Ascending aorta (tissue), 2 donors: ENCODE data around the gene OGA. TPM values are rescaled to one million over a fixed set of nuclear protein-coding genes. Genes with fewer than 3 reads are reported as not detected.
"Not testable (repeated sequence)": the region's sequence is repeated elsewhere in the genome, so short reads cannot be mapped to it uniquely, and the experiment has no call there.

Experiments
- DNase-seq, 2 donors: peaks; one replicate each; pipeline ENCODE4 v3.0.0-alpha.2; 2019; ENCODE audit warnings: low spot score in 2 of 2
- H3K27ac ChIP-seq, 2 donors: fragments of 200-600 bp; sonication (generic); one replicate each; pipeline ENCODE4 v1.5.1; 2016 to 2017; ENCODE audit warnings: mild to moderate bottlenecking in 1 of 2
- H3K27me3 ChIP-seq: fragments of 200-600 bp; sonication (generic); one replicate; pipeline ENCODE4 v1.5.1; 2017
- H3K36me3 ChIP-seq, 2 donors: fragments of 200-600 bp; sonication (generic); one replicate each; pipeline ENCODE4 v1.5.1; 2016
- H3K4me1 ChIP-seq, 2 donors: fragments of 200-600 bp; sonication (generic); one replicate each; pipeline ENCODE4 v1.5.1; 2016 to 2017; ENCODE audit warnings: mild to moderate bottlenecking in 1 of 2
- H3K4me3 ChIP-seq, 2 donors: fragments of 200-600 bp; sonication (generic); one replicate each; pipeline ENCODE4 v1.5.1; 2016 to 2017; ENCODE audit warnings: mild to moderate bottlenecking in 1 of 2
- H3K9me3 ChIP-seq, 2 donors: fragments of 200-600 bp; sonication (generic); one replicate each; pipeline ENCODE4 v1.5.1; 2016
- intact Hi-C: fragments of 100-400 bp; cut with DNase I; formaldehyde crosslinking; loops from one replicate; pipeline ENCODE4 v1.15.1; 2023
- total RNA-seq: library from RNA; depleted of rRNA; stranded (reverse); fragments of >200 nt; gene quantifications from one replicate; pipeline ENCODE4 v1.1.0, GENCODE V29; 2016
- TF ChIP-seq, protein P1 (sequence below), 3 experiments: fragments of 200-600 bp in 2 of 3; fragments of 450-650 bp in 1 of 3; sonication (generic) in 2 of 3; IDR thresholded peaks; one replicate each; pipeline ENCODE4 v1.5.1; 2016 to 2019; ENCODE audit warnings: antibody characterized with exemption in 3 of 3, mild to moderate bottlenecking in 1 of 3, moderate library complexity in 1 of 3

The OGA gene
- total RNA-seq, 1 donor from 2014 or later: 66.8 TPM

DNA sequence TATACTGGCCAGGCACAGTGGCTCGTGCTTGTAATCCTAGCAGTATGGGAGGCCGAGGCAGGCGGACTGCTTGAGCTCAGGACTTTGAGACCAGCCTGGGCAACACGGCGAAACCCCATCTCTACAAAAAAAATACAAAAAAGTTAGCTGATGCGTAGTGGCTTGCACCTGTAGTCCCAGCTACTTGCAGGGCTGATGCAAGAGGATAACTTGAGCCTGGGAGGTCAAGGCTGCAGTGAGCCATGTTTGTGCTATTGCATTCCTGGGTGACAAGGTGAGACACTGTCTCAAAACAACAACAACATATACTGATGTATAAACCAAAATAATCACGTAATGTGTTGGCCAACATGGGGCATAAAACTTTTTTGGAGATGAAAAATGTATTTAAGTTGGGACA lies 28.6 kb downstream of the OGA start:
- Histone ChIP-seq H3K27me3 (no peaks in the 10 kb centered on the region), H3K36me3 (peaks cover 90 to 100% of the 10 kb centered on the region in 2 donors), H3K4me3 (no peak overlapping the region), H3K27ac (no peak overlapping the region), H3K4me1 (no peaks in the 10 kb centered on the region), H3K9me3 (no peaks in the 10 kb centered on the region)
- DNase-seq: no peak
- TF ChIP-seq, protein P1, sequence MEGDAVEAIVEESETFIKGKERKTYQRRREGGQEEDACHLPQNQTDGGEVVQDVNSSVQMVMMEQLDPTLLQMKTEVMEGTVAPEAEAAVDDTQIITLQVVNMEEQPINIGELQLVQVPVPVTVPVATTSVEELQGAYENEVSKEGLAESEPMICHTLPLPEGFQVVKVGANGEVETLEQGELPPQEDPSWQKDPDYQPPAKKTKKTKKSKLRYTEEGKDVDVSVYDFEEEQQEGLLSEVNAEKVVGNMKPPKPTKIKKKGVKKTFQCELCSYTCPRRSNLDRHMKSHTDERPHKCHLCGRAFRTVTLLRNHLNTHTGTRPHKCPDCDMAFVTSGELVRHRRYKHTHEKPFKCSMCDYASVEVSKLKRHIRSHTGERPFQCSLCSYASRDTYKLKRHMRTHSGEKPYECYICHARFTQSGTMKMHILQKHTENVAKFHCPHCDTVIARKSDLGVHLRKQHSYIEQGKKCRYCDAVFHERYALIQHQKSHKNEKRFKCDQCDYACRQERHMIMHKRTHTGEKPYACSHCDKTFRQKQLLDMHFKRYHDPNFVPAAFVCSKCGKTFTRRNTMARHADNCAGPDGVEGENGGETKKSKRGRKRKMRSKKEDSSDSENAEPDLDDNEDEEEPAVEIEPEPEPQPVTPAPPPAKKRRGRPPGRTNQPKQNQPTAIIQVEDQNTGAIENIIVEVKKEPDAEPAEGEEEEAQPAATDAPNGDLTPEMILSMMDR (IDR thresholded peaks at IDR 0.05): no peak
- intact Hi-C loops: no loop called here

DNA sequence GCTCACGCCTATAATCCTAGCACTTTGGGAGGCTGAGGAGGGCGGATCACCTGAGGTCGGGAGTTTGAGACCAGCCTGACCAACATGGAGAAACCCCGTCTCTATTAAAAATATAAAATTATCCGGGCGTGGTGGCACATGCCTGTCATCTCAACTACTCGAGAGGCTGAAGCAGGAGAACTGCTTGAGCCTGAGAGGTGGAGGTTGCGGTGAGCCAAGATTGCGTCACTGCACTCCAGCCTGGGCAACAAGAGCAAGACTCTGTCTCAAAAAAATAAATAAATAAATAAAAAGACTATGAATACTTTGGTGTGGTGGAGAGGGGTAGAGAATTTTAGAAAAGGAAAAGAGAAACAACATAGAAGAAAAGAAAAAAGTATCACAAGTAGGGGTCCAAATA lies 29.0 kb downstream of the OGA start:
- H3K27ac ChIP-seq, DNase-seq, H3K27me3 ChIP-seq, intact Hi-C loops, H3K4me1 ChIP-seq, H3K9me3 ChIP-seq, H3K4me3 ChIP-seq: not testable (repeated sequence)
- H3K36me3 ChIP-seq: peaks cover 90 to 100% of the 10 kb centered on the region in 2 donors

DNA sequence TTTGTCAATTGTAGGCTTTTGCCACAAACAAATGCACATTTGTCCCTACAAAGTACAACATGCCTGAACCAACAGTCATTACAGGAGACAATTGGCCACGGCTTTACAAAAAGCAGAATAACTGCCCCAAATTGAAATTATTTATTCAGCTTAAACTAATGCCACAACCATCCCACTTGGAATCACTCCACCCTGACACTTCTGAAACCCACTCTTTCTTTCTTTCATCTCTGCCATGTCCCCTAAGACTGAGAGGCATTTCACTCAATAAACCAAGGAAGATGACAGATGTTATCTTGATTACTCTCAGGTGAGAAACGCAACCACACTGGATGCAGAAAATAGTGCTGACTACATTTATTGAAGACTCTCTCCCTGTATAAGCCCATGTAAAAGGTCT lies 32.4 kb downstream of the OGA start:
- H3K27me3 ChIP-seq: no peaks in the 10 kb centered on the region
- intact Hi-C loops: no loop called here

DNA sequence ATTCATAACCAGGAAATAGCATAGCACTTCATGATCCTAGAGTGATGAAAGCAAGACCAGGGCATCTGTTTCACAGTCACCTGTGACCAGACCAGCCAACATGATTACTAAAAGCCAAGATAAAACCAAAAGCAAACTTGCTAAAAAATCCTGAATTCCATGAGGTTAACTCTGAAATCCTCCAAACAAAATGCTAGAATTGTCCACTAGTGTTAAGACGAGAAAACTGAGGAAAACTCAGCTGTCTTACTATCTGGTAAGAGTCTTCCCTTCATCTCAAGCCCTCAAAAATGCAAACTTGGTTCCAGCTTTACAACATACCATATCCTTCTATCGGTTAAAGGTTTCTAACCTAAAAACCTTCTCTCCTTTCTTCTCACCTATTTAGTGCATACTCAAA lies 33.7 kb downstream of the OGA start:
- no peak overlapping the region for H3K4me3 ChIP-seq
- DNase-seq: no peak
- H3K36me3 ChIP-seq: peaks cover 47 to 55% of the 10 kb centered on the region in 2 donors
- no peak overlapping the region for H3K27ac ChIP-seq
- no peaks in the 10 kb centered on the region for H3K9me3 ChIP-seq
- peaks cover 13 to 24% of the 10 kb centered on the region in 2 donors for H3K4me1 ChIP-seq
- TF ChIP-seq, protein P1 (IDR thresholded peaks at IDR 0.05): no peak
- intact Hi-C loops: loop anchor here (5.0 kb wide), 1 partner anchor 572 kb away; no protein-coding TSS in a partner anchor
- no peaks in the 10 kb centered on the region for H3K27me3 ChIP-seq

More for the DNA sequence above, 32.4 kb downstream of the OGA start:
- Histone ChIP-seq H3K4me3 (no peak overlapping the region), H3K9me3 (no peaks in the 10 kb centered on the region), H3K4me1 (peaks cover 8 to 17% of the 10 kb centered on the region in 2 donors), H3K27ac (no peak overlapping the region), H3K36me3 (peaks cover 58 to 67% of the 10 kb centered on the region in 2 donors)
- TF ChIP-seq, protein P1 (IDR thresholded peaks at IDR 0.05): no peak
- DNase-seq: no peak

GRCh38 chr10:101783736-101784118 lies 34.5 kb downstream of the OGA start:
- peak overlapping the region; percentile 28 to 65 for H3K27ac ChIP-seq
- peak in 1 of 2 donors; percentile 37 for DNase-seq
- intact Hi-C loops: loop anchor here (5.0 kb wide), 1 partner anchor 571 kb away; no protein-coding TSS in a partner anchor
- H3K9me3 ChIP-seq: no peaks in the 10 kb centered on the region
- H3K4me1 ChIP-seq: peaks cover 17 to 30% of the 10 kb centered on the region in 2 donors
- peak overlapping the region; percentile 73 to 83 for H3K4me3 ChIP-seq
- TF ChIP-seq, protein P1 (IDR thresholded peaks at IDR 0.05): no peak
- H3K27me3 ChIP-seq: no peaks in the 10 kb centered on the region
- peaks cover 40 to 46% of the 10 kb centered on the region in 2 donors for H3K36me3 ChIP-seq

DNA sequence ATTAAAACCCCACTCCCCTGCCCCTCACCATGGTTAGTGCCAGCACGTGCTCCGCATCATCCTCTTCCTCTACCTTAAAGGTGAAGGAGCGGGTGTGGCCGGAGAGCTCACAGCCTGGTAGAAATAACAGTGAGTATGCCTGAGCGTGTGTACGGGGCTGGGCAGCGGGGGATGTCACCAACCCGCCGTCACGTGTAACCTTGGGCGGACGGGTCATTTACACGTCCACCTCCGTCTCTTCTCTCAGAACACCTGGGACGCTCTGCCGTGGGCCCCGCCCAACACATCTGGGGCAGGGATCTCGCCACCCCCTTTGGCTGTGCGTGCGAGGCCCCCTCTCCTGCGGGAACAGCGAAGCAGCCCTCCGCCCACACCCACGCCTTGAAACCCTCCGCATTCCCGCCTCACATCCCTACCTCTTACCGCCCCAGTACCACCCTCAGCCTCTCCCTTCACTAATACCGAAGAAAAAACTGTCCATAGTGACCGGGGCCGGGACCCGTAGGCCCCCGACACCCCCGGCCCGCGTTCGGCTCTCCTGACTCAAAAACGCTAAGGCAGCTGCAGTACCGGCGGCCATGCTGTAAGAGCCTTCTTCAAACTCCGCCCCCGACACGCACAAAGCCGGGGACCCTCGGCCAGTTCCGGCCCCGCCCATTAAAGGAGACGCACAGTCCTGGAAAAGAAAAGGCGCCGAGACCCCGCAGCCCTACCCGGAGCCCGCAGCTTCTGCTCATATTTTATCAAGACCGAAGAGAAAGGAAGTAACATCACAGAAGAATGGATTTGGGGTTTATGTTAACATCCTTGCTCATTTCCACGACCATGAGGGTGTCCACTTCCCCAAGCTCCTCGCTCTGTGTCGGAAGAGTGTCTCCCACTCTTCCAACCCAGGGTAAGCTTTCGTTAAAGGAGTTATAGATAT lies 35.2 kb downstream of the OGA start, which contains the start of gene NPM3:
TSS of gene NPM3 (minus strand) at position 636 of the 925 bp plus-strand sequence. CDS start at position 580, 56 bp downstream.
- peak within 1 kb of the TSS; percentile 73 to 83 for H3K4me3 ChIP-seq
- TF ChIP-seq, protein P1 (IDR thresholded peaks at IDR 0.05): no peak
- H3K27ac ChIP-seq: peak within 1 kb of the TSS; percentile 28 to 65
- peaks cover 17 to 30% of the 10 kb centered on the region in 2 donors for H3K4me1 ChIP-seq
- H3K27me3 ChIP-seq: no peaks in the 10 kb centered on the region
- H3K36me3 ChIP-seq: peaks cover 34 to 40% of the 10 kb centered on the region in 2 donors
- intact Hi-C loops: loop anchor here (5.0 kb wide), 1 partner anchor 571 kb away; no protein-coding TSS in a partner anchor
- peak; percentile 47 to 89 for DNase-seq
- no peaks in the 10 kb centered on the region for H3K9me3 ChIP-seq
